ENCODE data around the gene ABHD18. TPM values are rescaled to one million over a fixed set of nuclear protein-coding genes. Genes with fewer than 3 reads are reported as not detected.
"Not testable (repeated sequence)": the region's sequence is repeated elsewhere in the genome, so short reads cannot be mapped to it uniquely, and the experiment has no call there.

ABHD18 gene
- total RNA-seq, 1 experiment from 2014 or later = 16.3 TPM

GRCh38 chr4:128055441-128056206 is 90.4 kb downstream of the ABHD18 start:
- peak overlapping the region; percentile 10 to 48; a peak in 3 of 5 replicates for H3K4me3 Mint-ChIP-seq
- not testable (repeated sequence) for H3K9me3 ChIP-seq (ENCODE audit: control insufficient read depth, low read depth, low read length); H3K4ac ChIP-seq (ENCODE audit: low read depth, low read length); H2AFZ ChIP-seq (ENCODE audit: low read length); H4K20me1 ChIP-seq (ENCODE audit: control insufficient read depth, insufficient read depth, insufficient read length); H4K5ac ChIP-seq (ENCODE audit: insufficient read length, low read depth, low read length); H2BK20ac ChIP-seq (ENCODE audit: low read depth, low read length, poor library complexity, severe bottlenecking); H3K23me2 ChIP-seq (ENCODE audit: insufficient read length, low read depth, low read length, poor library complexity, severe bottlenecking); H2BK12ac ChIP-seq (ENCODE audit: insufficient read length, low read depth, low read length); H3T11ph ChIP-seq (ENCODE audit: low read length); H3K9me3 Mint-ChIP-seq; H3K27me3 ChIP-seq (ENCODE audit: insufficient read depth, low read length); H2AK5ac ChIP-seq (ENCODE audit: insufficient read length, low read length); H3K27me3 Mint-ChIP-seq (ENCODE audit: low read depth); H3K4me1 ChIP-seq (ENCODE audit: insufficient read depth, low read length); H2BK5ac ChIP-seq (ENCODE audit: insufficient read length, low read length); H4K91ac ChIP-seq (ENCODE audit: insufficient read length, low read depth, low read length); H3K79me1 ChIP-seq (ENCODE audit: insufficient read depth, low read depth, low read length, poor library complexity, severe bottlenecking); H3K23ac ChIP-seq (ENCODE audit: insufficient read length, low read depth, low read length); H3K4me2 ChIP-seq (ENCODE audit: insufficient read depth, insufficient read length, low read length); H4K8ac ChIP-seq (replicated peaks; ENCODE audit: insufficient read length, low read depth, low read length); H3K9ac ChIP-seq (ENCODE audit: extremely low read depth, insufficient read length, low read length); H3K79me2 ChIP-seq (ENCODE audit: insufficient read depth, low read length); H2BK120ac ChIP-seq (ENCODE audit: low read depth, low read length, poor library complexity, severe bottlenecking); H2BK15ac ChIP-seq (ENCODE audit: low read depth, low read length); H3K36me3 Mint-ChIP-seq (ENCODE audit: insufficient read depth in 1 of 3, low read depth in 3 of 3); H3K56ac ChIP-seq (ENCODE audit: insufficient read length, low read depth, low read length)
- DNase-seq = peak; percentile 67
- Histone ChIP-seq H3K18ac (ENCODE audit: insufficient read length, low read depth, low read length) (peak overlapping the region; percentile 45), H3K14ac (ENCODE audit: insufficient read depth, low read length) (peak overlapping the region; percentile 32; the same call in 1 of the 2 replicates), H3K27ac (ENCODE audit: insufficient read length, low read depth, low read length) (peak overlapping the region; percentile 91)
- no CpG with 5 or more reads among the region's 10 CpGs for WGBS (ENCODE audit: extremely low coverage, insufficient read length, low lambda C conversion rate)
- H3K4me1 Mint-ChIP-seq = peaks cover 19 to 33% of the 10 kb centered on the region in 2 experiments
- H3K27ac Mint-ChIP-seq = peak overlapping the region; percentile 90 to 99 (median 98)
